HEK293 (cell line): ENCODE data around the gene GMDS.

Source experiments
- CTCF ChIP-seq: fragments of 450-650 bp; formaldehyde crosslinking; IDR thresholded peaks from 2 replicates; pipeline ENCODE4 v1.5.1; 2016; ENCODE audit warnings: missing biosample characterization, missing genetic modification characterization
- OSR2 ChIP-seq: fragments of 450-650 bp; formaldehyde crosslinking; IDR thresholded peaks from 2 replicates; pipeline ENCODE4 v1.5.1; 2016; ENCODE audit warnings: missing biosample characterization, missing genetic modification characterization
- SP2 ChIP-seq: fragments of 450-650 bp; formaldehyde crosslinking; IDR thresholded peaks from 2 replicates; pipeline ENCODE4 v1.5.1; 2016; ENCODE audit warnings: missing biosample characterization, missing genetic modification characterization
- ZNF639 ChIP-seq: fragments of 450-650 bp; formaldehyde crosslinking; IDR thresholded peaks from 2 replicates; pipeline ENCODE4 v1.5.1; 2016; ENCODE audit warnings: missing biosample characterization, missing genetic modification characterization
- TF ChIP-seq, protein P1 (sequence below): fragments of 450-650 bp; formaldehyde crosslinking; IDR thresholded peaks from 2 replicates; pipeline ENCODE4 v1.5.1; 2016; ENCODE audit warnings: missing biosample characterization, missing genetic modification characterization

DNA sequence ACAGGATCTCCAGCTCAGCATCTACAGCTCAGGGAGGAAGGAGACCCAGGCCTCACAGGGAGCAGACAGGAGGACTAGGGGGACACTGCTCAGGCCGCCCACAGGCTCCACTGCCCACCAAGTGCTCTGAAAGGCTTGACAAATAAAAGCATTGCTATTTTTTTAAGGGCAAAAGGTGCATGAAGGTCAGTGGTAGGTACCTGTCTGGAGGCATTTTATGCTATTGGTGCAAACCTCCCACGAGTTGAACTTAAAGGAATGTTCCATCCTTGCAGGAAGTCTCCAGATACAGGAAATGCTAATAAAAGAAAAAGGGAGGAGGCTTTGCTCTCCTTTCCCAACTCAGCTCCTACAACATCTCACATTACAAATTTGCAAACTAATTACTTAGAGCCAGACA is 407.6 kb downstream of the GMDS start:
- TF ChIP-seq CTCF (no peak), OSR2 (tag by site-specific recombination) (no peak), SP2 (tag by site-specific recombination) (no peak), ZNF639 (no peak)
- TF ChIP-seq, protein P1, sequence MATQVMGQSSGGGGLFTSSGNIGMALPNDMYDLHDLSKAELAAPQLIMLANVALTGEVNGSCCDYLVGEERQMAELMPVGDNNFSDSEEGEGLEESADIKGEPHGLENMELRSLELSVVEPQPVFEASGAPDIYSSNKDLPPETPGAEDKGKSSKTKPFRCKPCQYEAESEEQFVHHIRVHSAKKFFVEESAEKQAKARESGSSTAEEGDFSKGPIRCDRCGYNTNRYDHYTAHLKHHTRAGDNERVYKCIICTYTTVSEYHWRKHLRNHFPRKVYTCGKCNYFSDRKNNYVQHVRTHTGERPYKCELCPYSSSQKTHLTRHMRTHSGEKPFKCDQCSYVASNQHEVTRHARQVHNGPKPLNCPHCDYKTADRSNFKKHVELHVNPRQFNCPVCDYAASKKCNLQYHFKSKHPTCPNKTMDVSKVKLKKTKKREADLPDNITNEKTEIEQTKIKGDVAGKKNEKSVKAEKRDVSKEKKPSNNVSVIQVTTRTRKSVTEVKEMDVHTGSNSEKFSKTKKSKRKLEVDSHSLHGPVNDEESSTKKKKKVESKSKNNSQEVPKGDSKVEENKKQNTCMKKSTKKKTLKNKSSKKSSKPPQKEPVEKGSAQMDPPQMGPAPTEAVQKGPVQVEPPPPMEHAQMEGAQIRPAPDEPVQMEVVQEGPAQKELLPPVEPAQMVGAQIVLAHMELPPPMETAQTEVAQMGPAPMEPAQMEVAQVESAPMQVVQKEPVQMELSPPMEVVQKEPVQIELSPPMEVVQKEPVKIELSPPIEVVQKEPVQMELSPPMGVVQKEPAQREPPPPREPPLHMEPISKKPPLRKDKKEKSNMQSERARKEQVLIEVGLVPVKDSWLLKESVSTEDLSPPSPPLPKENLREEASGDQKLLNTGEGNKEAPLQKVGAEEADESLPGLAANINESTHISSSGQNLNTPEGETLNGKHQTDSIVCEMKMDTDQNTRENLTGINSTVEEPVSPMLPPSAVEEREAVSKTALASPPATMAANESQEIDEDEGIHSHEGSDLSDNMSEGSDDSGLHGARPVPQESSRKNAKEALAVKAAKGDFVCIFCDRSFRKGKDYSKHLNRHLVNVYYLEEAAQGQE (tag by site-specific recombination): no peak
